ENCODE data around the gene XKR7.

- TF ChIP-seq CTCF (IDR thresholded peaks at IDR 0.05; ENCODE audit: insufficient read depth, low read depth, low read length), result no peak
- no peak for TF ChIP-seq EZH2 (IDR thresholded peaks at IDR 0.05; ENCODE audit: insufficient read depth, low read length)
These were observed 60.9 kb downstream of the XKR7 start for GRCh38 chr20:32028647-32029372.
